Tibial artery (tissue), 4 donors: Measurements from ENCODE around the gene EPB41L2.
"Not testable (repeated sequence)": the region's sequence is repeated elsewhere in the genome, so short reads cannot be mapped to it uniquely, and the experiment has no call there.

Experiments
- DNase-seq, 2 donors: peaks; one replicate each; pipeline ENCODE4 v3.0.0-alpha.2; 2019
- H3K27ac ChIP-seq, 2 donors: fragments of 200-600 bp; sonication (generic) in 1 of 2; 1 replicate in 1 of 2; 2 replicates in 1 of 2; pipeline ENCODE4 v1.5.1; 2018 to 2019; ENCODE audit warnings: mild to moderate bottlenecking in 1 of 2
- H3K27me3 ChIP-seq, 2 donors: fragments of 200-600 bp; sonication (generic) in 1 of 2; one replicate each; pipeline versions ENCODE4 v1.5.1 to v1.6.0; 2016 to 2019
- H3K36me3 ChIP-seq, 3 donors: fragments of 200-600 bp; sonication (generic) in 2 of 3; one replicate each; pipeline ENCODE4 v1.5.1; 2016 to 2019; ENCODE audit warnings: mild to moderate bottlenecking in 2 of 3
- H3K4me1 ChIP-seq, 4 donors: fragments of 200-600 bp; sonication (generic) in 2 of 4; 1 replicate in 3 of 4; 2 replicates in 1 of 4; pipeline ENCODE4 v1.5.1; 2016 to 2019
- H3K4me3 ChIP-seq, 2 donors: fragments of 200-600 bp; sonication (generic) in 1 of 2; 1 replicate in 1 of 2; 2 replicates in 1 of 2; pipeline ENCODE4 v1.5.1; 2018 to 2019; ENCODE audit warnings: mild to moderate bottlenecking in 2 of 2
- H3K9me3 ChIP-seq, 3 donors: fragments of 200-600 bp; sonication (generic) in 1 of 3; one replicate each; pipeline ENCODE4 v1.5.1; 2016 to 2019
- intact Hi-C: fragments of 100-400 bp; cut with DNase I; formaldehyde crosslinking; loops from one replicate; pipeline ENCODE4 v1.15.0; 2023; ENCODE audit warnings: low total_unique reads
- TF ChIP-seq, protein P1 (sequence below), 2 experiments: fragments of 200-600 bp in 1 of 2; fragments of 450-650 bp in 1 of 2; IDR thresholded peaks; one replicate each; pipeline ENCODE4 v1.5.1; 2017 to 2019; ENCODE audit warnings: antibody characterized with exemption in 2 of 2, mild to moderate bottlenecking in 1 of 2, moderate library complexity in 1 of 2

The EPB41L2 gene

DNA sequence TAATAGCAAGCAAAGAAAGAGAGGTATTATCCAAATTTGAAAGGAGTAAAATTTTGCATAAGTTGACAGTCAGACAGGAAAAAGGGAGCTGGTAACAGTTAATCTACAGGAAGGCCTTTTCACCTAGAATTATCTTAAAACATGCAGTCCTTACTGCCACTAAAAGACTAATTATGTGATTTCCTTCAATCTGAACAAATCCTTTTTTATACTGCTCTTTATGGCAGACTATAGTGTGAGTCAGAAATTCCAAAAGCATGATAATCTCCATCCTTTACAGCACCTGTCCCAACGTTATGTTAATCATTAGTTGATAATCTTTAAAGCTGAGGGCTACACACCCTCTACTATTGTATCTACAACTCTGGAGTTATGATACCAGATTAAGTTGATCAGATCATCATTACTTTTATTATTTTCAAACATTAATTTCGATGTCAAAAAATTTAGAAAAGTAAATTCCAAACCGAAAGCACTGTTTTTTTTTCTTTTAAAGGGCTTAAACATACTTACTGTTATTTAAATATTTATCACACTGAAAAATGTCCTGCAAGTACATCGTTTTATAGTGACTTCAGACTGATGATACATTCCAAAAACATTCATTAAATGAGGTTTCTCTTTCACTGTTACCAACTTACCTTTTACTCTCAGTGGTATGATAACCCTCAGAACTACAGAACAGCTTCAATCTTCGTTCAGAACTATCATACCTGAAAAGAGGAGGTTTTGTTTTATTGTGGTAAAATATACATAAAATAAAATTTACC is 39.1 kb upstream of the EPB41L2 start:
- TF ChIP-seq, protein P1, sequence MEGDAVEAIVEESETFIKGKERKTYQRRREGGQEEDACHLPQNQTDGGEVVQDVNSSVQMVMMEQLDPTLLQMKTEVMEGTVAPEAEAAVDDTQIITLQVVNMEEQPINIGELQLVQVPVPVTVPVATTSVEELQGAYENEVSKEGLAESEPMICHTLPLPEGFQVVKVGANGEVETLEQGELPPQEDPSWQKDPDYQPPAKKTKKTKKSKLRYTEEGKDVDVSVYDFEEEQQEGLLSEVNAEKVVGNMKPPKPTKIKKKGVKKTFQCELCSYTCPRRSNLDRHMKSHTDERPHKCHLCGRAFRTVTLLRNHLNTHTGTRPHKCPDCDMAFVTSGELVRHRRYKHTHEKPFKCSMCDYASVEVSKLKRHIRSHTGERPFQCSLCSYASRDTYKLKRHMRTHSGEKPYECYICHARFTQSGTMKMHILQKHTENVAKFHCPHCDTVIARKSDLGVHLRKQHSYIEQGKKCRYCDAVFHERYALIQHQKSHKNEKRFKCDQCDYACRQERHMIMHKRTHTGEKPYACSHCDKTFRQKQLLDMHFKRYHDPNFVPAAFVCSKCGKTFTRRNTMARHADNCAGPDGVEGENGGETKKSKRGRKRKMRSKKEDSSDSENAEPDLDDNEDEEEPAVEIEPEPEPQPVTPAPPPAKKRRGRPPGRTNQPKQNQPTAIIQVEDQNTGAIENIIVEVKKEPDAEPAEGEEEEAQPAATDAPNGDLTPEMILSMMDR (IDR thresholded peaks at IDR 0.05): no peak
- no peaks in the 10 kb centered on the region for H3K36me3 ChIP-seq
- no peak overlapping the region for H3K4me3 ChIP-seq
- no peak overlapping the region for H3K27ac ChIP-seq
- no peaks in the 10 kb centered on the region for H3K4me1 ChIP-seq
- no peaks in the 10 kb centered on the region for H3K27me3 ChIP-seq
- intact Hi-C loops: no loop called here
- DNase-seq: no peak
- no peaks in the 10 kb centered on the region for H3K9me3 ChIP-seq

DNA sequence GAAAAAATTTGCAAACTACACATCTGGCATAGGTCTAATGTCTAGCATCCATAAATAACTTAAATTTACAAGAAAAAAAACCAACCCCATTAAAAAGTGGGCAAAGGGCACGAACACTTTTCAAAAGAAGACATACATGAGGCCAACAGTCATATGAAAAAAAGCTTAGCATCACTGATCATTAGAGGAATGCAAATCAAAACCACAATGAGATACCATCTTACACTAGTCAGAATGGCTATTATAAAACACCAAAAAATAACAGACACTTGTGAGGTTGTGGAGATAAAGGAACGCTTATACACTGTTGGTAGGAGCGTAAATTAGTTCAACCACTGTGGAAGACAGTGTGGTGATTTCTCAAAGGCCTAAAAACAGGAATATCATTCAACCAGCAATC is 33.7 kb upstream of the EPB41L2 start:
- Histone ChIP-seq H3K4me1 (no peaks in the 10 kb centered on the region), H3K36me3 (no peaks in the 10 kb centered on the region), H3K27me3 (no peaks in the 10 kb centered on the region), H3K4me3 (no peak overlapping the region), H3K27ac (no peak overlapping the region), H3K9me3 (peaks cover 0 to 4% (median 0%) of the 10 kb centered on the region in 3 donors)
- DNase-seq: no peak
- intact Hi-C loops: no loop called here
- TF ChIP-seq, protein P1 (IDR thresholded peaks at IDR 0.05): no peak

DNA sequence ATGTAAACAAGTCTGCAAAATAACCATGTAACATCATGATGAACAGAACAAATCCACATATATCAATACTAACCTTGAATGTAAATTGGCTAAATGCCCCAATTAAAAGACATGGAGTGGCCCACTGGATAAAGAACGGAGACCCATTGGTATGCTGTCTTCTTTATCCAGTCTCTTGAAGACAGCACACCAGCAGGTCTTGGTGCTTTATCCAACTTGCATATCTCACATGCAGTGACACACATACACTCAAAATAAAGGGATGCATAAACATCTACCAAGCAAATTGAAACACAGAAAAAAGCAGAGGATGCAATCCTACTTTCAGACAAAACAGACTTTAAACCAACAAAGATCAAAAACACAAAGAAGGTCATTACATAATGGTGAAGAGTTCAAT is 30.3 kb upstream of the EPB41L2 start:
- no peak overlapping the region for H3K27ac ChIP-seq
- H3K4me1 ChIP-seq: no peaks in the 10 kb centered on the region
- no peak for DNase-seq
- H3K27me3 ChIP-seq: no peaks in the 10 kb centered on the region
- intact Hi-C loops: no loop called here
- TF ChIP-seq, protein P1 (IDR thresholded peaks at IDR 0.05): no peak
- H3K4me3 ChIP-seq: no peak overlapping the region
- peaks cover 0 to 4% (median 0%) of the 10 kb centered on the region in 3 donors for H3K9me3 ChIP-seq
- H3K36me3 ChIP-seq: no peaks in the 10 kb centered on the region

DNA sequence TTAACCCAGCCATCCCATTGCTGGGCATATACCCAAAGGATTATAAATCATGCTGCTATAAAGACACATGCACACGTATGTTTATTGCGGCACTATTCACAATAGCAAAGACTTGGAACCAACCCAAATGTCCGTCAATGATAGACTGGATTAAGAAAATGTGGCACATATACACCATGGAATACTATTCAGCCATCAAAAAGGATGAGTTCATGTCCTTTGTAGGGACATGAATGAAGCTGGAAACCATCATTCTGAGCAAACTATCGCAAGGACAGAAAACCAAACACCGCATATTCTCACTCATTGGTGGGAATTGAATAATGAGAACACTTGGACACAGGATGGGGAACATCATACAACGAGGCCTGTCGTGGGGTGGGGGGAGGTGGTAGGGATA is 28.9 kb upstream of the EPB41L2 start:
- H3K4me1 ChIP-seq, H3K27me3 ChIP-seq, intact Hi-C loops, H3K4me3 ChIP-seq, H3K36me3 ChIP-seq, H3K9me3 ChIP-seq, DNase-seq, H3K27ac ChIP-seq: not testable (repeated sequence)

DNA sequence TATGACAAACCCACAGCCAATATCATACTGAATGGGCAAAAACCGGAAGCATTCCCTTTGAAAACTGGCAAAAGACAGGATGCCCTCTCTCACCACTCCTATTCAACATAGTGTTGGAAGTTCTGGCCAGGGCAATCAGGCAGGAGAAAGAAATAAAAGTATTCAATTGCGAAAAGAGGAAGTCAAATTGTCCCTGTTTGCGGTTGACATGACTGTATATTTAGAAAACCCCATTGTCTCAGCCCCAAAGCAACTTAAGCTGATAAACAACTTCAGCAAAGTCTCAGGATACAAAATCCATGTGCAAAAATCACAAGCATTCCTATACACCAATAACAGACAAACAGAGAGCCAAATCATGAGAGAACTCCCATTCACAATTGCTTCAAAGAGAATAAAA is 27.3 kb upstream of the EPB41L2 start:
- H3K27ac ChIP-seq, intact Hi-C loops, H3K4me1 ChIP-seq, DNase-seq, H3K27me3 ChIP-seq, H3K4me3 ChIP-seq, H3K36me3 ChIP-seq: not testable (repeated sequence)
- peaks cover 0 to 11% (median 0%) of the 10 kb centered on the region in 3 donors for H3K9me3 ChIP-seq

DNA sequence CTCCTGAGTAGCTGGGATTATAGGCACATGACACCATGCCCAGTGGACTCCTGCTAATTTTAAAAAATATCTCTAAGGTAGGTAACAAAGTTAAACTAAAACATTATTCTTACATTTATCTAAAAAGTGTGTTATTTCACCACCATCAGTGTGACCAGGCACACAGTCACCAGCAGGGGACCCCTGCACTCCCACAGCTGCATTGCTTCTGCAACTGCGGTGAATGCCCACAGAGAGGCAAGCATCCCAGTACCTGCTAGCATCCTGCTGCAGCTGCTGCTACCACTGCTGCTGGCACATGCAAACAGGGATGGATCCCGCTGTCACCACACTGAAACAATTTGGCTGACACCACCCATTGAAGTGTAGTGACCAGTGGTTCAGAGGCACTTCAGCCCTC is 21.9 kb upstream of the EPB41L2 start:
- no peaks in the 10 kb centered on the region for H3K4me1 ChIP-seq
- no peaks in the 10 kb centered on the region for H3K36me3 ChIP-seq
- H3K27ac ChIP-seq: no peak overlapping the region
- H3K27me3 ChIP-seq: no peaks in the 10 kb centered on the region
- TF ChIP-seq, protein P1 (IDR thresholded peaks at IDR 0.05): no peak
- DNase-seq: no peak
- peaks cover 0 to 7% (median 0%) of the 10 kb centered on the region in 3 donors for H3K9me3 ChIP-seq
- intact Hi-C loops: no loop called here
- no peak overlapping the region for H3K4me3 ChIP-seq
